ENCODE results near the gene SLC10A4.

DNA sequence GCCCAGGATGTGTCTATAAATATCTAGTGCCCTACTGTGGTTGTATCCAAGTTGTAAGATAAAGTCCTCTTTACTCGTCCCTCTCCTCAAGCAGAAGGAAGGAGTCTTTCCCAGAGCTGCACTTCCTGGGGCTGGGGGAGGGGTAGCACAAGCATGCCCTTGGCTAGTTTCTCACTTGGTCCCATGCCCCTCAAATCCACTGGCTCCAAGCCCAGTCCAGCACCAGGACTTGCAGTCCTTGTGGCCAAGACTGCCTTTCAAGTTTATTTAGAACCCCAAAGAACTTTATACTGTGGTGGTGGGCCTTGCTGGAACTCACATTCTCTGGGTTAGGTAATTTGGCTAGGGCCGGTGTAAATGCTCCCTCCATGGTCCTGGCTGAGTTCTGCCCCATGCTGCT, 43.2 kb upstream of the SLC10A4 start:
- TF ChIP-seq, protein P1, sequence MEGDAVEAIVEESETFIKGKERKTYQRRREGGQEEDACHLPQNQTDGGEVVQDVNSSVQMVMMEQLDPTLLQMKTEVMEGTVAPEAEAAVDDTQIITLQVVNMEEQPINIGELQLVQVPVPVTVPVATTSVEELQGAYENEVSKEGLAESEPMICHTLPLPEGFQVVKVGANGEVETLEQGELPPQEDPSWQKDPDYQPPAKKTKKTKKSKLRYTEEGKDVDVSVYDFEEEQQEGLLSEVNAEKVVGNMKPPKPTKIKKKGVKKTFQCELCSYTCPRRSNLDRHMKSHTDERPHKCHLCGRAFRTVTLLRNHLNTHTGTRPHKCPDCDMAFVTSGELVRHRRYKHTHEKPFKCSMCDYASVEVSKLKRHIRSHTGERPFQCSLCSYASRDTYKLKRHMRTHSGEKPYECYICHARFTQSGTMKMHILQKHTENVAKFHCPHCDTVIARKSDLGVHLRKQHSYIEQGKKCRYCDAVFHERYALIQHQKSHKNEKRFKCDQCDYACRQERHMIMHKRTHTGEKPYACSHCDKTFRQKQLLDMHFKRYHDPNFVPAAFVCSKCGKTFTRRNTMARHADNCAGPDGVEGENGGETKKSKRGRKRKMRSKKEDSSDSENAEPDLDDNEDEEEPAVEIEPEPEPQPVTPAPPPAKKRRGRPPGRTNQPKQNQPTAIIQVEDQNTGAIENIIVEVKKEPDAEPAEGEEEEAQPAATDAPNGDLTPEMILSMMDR (IDR thresholded peaks at IDR 0.05): no peak
- TF ChIP-seq MYC (IDR thresholded peaks at IDR 0.05; ENCODE audit: borderline replicate concordance, low read length) (no peak), JUN (IDR thresholded peaks at IDR 0.05) (no peak), POLR2A (IDR thresholded peaks at IDR 0.05; ENCODE audit: low read length) (no peak), NPAS2 (CRISPR knock-in tag; IDR thresholded peaks at IDR 0.05; ENCODE audit: borderline replicate concordance) (no peak), SMC3 (IDR thresholded peaks at IDR 0.05) (no peak), BHLHE40 (IDR thresholded peaks at IDR 0.05; ENCODE audit: low read depth, low read length) (no peak)
- TF ChIP-seq, protein P2, sequence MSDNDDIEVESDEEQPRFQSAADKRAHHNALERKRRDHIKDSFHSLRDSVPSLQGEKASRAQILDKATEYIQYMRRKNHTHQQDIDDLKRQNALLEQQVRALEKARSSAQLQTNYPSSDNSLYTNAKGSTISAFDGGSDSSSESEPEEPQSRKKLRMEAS (IDR thresholded peaks at IDR 0.05): no peak
